HL-60/S4 (cell line): ENCODE data around the gene BTNL8.
"Not testable (repeated sequence)": the region's sequence is repeated elsewhere in the genome, so short reads cannot be mapped to it uniquely, and the experiment has no call there.

Experiments used
- in situ Hi-C: fragments of 300-500 bp; cut with MboI; formaldehyde crosslinking; loops from 2 replicates; pipeline ENCODE4 v1.14.3; 2022; ENCODE audit warnings: low sequenced_read_pairs

BTNL8 gene

GRCh38 chr5:180874804-180875582 is 24.0 kb upstream of the BTNL8 start:
- in situ Hi-C loops, result no loop called here

GRCh38 chr5:180875860-180876426 is 23.0 kb upstream of the BTNL8 start:
- in situ Hi-C loops, result no loop called here

GRCh38 chr5:180885845-180886529 is 13.0 kb upstream of the BTNL8 start:
- in situ Hi-C loops, result not testable (repeated sequence)

DNA sequence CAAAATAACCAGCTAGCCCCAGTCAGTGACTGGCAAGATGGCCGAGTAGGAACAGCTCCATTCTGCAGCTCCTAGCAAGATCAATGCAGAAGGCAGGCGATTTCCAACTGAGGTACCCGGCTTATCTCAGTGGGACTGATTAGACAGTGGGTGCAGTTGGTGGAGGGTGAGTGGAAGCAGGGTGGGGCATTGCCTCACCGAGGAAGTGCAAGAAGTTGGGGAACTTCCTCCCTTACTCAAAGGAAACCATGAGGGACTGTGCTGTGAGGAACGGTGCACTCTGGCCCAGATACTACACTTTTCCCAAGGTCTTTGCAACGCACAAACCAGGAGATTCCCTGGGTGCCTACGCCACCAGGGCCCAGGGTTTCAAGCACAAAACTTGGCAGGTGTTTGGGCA is 9.6 kb upstream of the BTNL8 start:
- in situ Hi-C loops, result no loop called here

GRCh38 chr5:180895330-180895729 is 3.6 kb upstream of the BTNL8 start:
- in situ Hi-C loops, result not testable (repeated sequence)

DNA sequence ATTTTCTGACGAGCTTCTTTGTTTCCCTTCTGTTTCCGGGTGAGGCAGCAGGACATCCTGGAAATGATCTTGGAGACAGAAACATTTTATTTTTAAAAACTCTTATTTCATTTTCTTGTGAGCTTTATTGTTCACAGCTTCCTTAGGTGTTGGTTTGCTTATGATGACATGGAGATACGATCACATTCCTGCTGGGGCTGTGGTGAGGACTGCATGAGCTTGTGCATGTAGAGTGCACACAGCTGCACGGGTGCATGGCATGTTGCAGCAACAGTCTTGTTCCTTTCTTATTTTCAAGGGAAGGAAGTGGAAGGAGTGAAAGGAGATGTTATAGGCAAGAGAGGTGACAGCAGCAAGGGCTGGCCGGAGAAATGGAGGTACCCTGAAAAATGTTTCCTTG is 1.2 kb downstream of the BTNL8 start:
- in situ Hi-C loops, result no loop called here

- in situ Hi-C loops, result no loop called here
Observed at GRCh38 chr5:180901319-180902009, 2.5 kb downstream of the BTNL8 start.

- in situ Hi-C loops, result no loop called here
Observed at GRCh38 chr5:180908400-180908799, 9.4 kb downstream of the BTNL8 start.

DNA sequence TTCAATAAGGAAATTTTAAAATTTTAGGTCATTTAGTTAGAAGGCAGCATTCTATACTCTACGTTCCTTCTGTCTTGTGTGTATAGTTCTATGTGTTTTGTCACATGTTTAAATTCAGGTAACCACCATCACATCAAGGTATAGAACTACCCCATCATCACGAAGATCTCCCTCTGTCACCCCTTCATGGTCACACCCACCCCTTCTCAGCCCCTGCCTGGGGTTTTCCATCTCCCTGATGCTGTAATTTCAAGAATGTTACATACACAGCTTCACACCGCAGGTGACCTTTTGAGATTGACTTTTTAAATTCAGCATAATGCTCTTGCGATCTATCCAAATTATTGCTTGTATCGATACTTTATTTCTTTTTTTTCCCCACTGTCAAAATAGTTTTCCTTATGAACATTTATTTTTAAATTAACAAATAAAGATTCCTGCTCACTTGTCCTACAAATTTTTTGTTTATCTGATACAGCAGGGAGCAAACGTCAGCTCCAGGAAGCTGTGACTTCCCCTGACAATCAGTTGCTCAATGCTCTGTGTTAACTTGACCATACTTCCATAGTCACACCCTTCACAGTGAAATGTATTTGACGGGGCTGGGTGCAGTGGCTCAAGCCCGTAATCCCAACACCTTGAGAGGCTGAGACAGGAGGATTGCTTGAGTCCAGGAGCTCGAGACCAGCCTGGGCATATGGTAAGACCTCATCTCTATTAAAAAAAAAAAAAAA is 10.2 kb downstream of the BTNL8 start:
- in situ Hi-C loops, result no loop called here

- in situ Hi-C loops, result no loop called here
Observed at GRCh38 chr5:180909782-180910181, 10.8 kb downstream of the BTNL8 start.

DNA sequence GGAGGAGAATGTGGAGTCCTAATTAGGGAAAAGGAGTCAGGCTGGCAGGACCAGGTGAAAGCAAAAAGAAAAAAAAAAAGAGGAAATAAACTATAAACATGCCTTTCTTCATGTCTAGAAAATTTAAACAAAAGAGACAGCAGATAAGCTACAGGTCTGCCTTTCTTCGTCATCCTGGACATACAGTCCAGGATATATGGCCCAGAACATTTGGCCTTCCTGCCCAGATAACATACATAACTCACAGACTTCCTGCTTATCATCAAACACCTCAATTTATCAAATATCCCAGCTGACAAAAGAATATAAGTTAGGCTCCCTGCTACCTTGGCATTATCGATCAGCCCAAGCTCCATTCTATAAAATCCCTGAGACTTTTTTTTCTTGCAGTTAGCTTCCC is 11.2 kb downstream of the BTNL8 start:
- in situ Hi-C loops, result no loop called here

GRCh38 chr5:180910735-180911134 is 11.8 kb downstream of the BTNL8 start:
- in situ Hi-C loops, result no loop called here

GRCh38 chr5:180914646-180915045 is 15.7 kb downstream of the BTNL8 start:
- in situ Hi-C loops, result no loop called here

- in situ Hi-C loops, result no loop called here
Observed at GRCh38 chr5:180915924-180916323, 17.0 kb downstream of the BTNL8 start.

GRCh38 chr5:180918380-180918779 is 19.4 kb downstream of the BTNL8 start:
- in situ Hi-C loops, result no loop called here

- in situ Hi-C loops, result no loop called here
Observed at GRCh38 chr5:180920710-180921109, 21.8 kb downstream of the BTNL8 start.

- in situ Hi-C loops, result no loop called here
Observed at GRCh38 chr5:180922932-180923331, 24.0 kb downstream of the BTNL8 start.

DNA sequence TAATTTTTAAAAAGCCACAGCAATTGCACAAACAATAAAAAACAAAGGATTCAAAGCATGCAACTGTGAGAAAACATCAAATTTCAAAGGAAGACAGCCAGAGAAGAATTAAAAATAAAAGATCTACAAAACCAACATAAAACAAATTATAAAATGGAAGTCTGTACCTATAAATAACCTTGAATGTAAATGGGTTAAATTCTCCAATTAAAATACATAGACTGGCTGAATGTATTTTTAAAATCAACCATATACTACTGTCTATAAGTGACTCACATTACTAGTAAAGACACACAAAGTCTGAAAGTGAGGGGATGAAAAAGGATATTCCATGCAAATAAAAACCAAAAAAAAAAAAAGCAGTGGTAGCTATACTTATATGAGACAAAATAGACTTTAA is 33.7 kb downstream of the BTNL8 start:
- in situ Hi-C loops, result no loop called here

DNA sequence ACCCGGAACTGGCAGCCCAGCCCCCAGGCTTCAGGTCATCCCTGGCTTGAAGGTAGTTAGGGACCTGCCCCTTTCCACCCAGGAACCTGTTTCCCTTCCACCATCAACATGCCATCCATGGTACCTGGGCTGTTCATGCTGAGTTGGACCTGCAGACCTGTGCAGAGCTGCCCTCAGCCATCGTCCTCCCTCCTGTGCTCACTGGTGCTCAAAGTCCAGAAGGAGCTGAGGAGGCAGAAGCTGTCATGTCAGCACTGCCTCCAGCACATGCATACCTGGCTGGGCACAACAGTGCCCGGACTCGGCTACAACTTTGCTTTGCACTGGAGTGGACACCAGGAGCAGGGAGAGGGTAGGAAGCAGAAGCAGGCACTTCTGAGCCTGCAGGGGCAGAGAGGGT is 36.2 kb downstream of the BTNL8 start:
- in situ Hi-C loops, result no loop called here

GRCh38 chr5:180938294-180938693 is 39.3 kb downstream of the BTNL8 start:
- in situ Hi-C loops, result no loop called here
